HG03469 (cell line): Measurements from ENCODE around the gene CDH23.

Experiments
- ATAC-seq: cut with Tn5 transposase; IDR thresholded peaks from one replicate; pipeline ENCODE4 v1.9.1; 2021; ENCODE audit warnings: mild to moderate bottlenecking, moderate library complexity, moderate number of reproducible peaks; ENCODE audit not compliant: unreplicated experiment

Gene CDH23

DNA sequence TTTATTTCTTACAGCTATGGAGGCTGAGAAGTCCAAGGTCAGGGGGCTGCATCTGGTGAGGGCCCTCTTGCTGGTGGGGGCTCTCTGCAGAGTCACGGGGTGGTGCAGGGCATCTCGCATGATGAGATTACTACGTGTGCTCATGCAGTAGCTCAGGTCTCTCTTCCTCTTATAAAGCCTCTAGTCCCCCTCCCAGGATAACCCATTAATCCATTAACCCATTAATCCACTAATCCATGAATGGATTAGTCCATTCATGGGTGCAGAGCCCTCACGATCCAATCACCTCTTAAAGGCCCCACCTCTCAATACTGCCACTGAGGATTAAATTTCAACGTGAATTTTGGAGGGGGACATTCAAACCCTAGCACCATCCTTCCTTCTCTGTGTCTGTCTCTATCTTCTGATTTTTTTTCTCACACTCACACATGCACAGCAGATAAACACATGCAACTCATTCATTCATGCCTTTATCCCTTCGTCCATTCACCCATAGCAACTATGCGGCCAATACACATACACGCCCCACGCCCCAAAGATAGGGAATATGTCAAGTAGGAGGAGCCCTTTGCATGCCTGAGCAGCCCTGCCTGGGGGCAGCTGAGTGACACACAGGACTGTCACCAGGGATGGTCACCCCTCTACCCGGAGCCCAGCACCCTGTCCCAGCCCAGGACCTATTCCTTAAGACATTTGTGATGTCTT lies 236.3 kb downstream of the CDH23 start:
- ATAC-seq: no peak

DNA sequence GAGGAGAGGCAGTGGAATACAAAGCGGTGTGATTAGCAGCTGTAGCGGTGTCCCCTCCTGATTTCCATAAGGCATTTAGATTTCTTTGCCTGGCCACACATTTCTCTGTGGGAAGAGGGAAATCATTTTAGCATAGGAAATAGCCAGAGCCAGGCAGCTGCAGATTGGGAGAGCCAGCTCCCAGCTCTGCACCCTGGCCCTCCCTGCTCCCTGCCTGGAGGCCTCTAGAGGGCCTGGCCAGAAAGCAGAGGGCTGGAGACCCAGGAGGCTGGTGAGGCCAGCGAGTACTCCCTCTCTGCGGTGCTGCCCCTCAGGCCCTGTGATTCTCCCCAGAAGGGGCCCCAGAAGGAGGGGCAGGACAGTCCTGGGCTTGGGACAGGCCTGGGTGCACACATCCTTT lies 237.2 kb downstream of the CDH23 start:
- no peak for ATAC-seq

DNA sequence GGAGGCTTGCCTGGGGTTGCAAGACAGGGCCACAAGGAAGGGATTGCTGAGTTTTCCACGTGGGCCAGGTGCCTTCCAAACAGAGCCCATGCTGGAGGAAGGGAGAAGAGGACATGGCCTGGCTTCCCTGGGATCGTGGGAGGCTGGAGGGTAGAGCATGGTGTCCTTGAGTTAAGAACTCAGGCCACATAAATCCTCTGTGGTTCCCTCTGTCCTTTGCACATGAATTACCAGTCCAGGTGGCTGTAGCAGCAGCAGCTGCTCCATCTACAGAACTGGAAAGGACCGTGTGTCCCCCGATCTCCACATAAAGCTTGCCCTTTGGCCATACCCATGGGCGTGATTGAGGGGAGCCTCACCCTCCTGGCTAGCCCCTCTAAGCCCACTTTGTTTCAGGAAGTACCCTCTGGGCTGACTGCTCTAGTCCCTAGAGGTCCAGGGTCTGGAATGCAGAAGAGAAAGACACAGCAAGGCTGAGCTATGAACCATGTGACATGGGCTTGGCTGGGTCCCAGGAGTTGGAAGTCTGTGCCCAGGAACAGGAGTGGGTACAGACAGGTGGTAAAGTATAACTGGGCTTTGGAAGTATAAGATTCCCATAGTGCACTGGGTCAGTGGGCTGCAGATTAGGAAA lies 237.9 kb downstream of the CDH23 start:
- ATAC-seq: no peak

DNA sequence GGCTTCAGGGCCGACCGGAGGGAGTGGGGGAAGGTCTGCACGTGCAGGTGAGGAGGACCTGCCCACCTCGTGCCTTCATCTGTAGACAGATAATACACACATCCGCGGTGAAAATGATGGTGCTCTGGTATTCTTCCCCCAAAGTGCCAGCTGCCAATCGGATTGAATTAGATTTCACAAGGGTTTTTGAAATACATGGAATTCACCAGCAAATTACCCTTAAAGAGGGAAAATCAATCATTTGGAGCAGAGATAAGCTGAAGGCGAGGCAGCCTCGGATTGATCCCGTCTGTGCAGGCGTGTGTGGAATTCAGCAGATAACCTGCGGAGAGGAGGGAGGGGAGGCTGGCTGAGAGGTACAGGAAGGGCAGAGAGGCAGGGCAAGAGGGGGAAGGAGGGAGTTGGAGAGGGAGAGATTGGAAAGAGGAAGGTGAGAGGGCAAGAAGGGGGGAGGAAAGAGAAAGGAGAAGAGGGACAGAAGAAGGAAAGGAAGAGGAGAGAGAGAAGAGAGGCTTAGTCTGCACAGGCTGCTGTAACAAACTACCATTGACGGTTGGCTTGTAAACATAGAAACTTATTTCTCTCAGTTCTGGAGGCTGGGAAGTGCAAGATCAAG lies 238.6 kb downstream of the CDH23 start:
- ATAC-seq: no peak

DNA sequence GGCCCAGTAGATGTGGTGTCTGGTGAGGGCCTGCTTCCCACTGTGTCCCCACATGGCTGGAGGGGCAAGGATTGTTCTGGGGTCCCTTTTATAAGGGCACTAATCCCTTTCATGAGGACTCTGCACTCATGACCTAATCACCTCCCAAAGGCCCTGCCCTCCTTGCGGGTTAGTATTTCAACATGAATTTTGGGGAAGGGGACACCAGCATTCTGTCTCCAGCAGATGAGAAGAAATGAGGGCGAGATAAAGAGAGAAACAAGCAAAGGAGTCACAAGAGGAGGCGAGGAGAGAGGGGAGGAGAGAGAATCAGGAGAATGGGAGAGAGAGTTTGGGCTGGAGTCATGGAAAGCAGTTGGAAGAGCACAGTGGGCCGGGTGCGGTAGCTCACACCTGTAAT lies 239.1 kb downstream of the CDH23 start:
- ATAC-seq: no peak

DNA sequence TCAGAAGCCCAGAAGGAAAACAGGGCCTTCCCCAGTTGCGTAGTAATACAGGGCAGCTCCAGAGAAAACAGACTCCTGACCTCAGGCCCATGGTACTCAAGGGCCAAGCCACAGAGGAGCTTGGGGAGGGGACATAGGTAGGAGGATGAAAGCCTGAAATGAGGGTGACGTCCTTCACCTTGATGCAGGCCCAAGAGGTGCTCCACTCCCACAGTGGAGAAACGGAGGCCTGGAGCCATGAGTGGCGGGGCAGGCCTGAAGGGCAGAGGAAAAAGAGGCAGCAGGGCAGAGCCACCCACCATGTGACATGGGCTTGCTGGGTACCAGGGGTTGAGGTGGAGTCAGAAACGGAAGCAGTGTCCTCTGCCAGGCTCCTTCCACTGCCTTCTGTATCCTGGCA lies 239.9 kb downstream of the CDH23 start:
- ATAC-seq: no peak

DNA sequence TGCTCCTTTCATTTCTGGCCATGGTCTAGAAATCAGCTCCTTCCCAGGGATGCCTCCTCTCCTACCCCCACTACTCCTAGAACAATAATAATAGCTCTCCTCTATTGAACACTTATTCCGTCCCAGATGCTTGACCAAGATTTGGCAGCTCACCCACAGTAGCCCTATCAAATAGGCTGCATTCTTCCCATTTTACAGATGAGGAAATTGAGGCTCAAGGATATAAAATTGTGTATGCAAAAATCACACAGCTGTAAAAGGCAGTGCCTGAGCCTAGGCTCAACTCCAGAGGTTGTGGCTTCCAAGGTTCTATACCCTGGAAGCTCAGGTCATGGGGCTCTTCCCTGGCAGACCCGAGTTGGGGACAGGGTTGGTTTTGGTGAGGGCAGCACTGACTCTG lies 240.6 kb downstream of the CDH23 start:
- no peak for ATAC-seq

DNA sequence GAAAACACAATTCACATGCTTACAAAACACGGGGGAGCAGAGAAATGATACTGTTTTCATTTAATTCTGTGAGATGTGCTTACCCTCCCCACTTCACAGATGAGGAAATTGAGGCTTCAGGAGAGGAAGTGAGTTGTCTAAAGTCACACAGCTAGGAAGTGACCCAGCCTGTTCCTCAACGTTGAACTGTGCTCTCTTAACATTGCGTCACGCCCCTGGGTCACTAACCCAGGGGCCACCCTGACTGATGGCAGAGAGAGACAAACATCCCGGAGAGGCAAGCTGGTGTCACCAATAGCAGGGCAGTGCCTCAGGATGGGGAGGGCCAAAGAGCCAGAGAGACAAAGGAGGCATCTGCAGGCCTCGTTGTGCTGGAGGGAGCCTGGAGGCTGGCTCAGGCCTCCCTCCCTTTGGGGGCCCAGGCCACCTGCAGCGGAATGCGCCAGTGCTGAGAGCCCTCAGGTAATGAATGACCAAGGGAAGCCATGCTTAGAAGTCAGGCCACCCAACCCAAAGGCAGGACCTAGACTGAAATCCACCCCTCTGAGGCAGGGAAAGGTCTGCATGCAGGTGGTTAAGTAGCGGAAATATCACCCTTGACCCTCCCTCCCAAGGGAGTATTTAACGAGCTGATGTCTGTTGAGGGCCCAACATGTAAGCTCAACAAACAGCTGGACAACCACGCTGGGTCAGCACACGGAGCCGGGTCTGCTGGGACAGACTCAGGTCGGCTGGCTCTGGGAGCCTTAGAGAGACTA lies 241.5 kb downstream of the CDH23 start:
- no peak for ATAC-seq

DNA sequence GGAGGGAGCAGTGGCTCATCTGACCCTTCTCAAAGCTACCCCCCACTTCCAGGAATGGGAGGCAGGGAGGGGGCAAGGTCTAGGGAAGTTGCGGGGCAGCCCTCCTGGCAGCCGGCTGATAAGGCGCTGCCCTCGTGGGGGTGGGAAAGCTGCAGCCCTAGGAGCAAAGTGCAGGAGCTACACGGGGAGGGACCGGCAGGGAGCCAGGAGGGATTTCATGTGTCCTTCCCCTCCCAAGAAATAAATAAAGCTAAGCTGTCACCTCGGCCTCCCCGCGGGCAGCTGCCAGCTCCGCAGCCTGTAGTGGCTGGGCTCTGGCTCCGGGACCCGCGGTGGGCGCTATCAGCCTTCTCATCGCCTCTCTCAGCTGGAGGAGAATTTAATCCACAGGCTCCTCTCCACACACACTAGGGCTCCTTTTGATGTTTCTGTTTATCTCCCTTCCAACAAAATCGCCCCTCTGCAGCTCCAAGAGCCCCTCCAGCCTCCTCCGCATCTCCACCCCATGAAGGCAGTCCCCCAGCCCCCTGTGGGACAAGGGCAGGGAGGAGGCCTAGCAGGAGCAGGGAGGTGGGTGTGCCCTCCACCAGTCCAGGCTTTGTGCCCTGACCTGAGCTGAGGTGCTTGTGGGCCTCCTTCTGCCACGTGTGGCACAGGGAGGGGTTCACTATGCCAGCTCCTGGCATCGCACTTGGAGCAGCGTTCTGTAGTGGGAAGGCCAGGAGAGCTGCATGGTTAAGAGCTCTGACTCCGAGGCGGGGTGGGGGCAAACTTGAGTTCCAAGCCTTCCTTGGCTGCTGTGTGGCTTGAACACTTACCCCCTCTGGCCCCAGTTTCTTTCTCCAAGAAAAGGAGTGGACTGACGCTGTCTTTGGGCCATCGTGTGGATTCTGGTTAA lies 242.4 kb downstream of the CDH23 start:
- ATAC-seq: no peak

DNA sequence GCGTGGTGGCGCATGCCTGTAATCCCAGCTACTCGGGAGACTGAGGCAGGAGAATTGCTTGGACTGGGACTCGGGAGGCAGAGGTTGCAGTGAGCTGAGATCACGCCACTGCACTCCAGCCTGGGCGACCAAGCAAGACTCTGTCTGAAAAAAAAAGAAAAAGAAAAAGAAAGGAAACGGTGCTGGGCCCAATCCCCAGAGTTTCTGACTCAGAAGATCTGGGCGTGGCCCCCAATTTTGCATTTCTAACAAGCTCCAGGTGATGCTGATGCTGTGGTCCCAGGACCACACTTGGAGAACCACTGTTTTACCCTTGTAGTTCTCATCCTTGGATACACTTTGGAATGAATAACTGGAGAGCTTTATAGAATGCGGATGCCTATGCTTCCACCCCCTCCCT lies 243.9 kb downstream of the CDH23 start:
- ATAC-seq: no peak

DNA sequence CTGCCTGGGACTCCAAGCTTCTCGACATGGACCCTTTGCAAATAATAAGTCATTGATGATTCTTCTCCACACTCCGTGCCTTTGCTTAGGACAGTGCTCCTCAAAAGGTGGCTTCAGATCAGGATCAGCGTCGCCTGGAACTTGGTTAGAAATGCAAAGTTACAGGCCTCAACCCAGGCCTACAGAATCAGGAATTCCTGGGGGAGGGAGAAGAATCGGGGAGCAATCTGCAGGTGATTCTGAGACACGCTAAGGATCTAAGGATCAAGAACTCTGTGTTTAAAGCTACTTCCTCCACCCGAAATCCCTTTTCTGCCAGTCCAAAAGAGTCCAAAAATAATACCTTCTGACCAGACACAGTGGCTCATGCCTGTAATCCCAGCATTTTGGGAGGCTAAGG lies 244.7 kb downstream of the CDH23 start:
- no peak for ATAC-seq

DNA sequence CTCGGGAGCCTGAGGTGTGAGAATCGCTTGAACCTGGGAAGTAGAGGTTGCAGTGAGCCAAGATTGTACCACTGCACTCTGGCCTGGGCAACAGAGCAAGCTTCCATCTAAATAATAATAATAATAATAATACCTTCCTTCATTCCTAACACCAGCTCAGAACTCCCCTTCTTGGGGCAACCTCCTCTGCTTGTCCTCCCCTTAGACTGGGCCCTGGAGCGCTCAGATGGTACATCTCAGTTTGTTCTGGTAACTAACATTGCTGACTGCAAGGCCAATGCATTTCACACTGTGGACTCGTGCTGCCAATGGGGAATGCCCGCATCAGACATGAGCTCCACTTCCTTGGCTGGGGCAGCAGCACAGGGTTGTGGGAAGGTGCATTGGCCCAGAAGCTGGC lies 245.3 kb downstream of the CDH23 start:
- no peak for ATAC-seq

DNA sequence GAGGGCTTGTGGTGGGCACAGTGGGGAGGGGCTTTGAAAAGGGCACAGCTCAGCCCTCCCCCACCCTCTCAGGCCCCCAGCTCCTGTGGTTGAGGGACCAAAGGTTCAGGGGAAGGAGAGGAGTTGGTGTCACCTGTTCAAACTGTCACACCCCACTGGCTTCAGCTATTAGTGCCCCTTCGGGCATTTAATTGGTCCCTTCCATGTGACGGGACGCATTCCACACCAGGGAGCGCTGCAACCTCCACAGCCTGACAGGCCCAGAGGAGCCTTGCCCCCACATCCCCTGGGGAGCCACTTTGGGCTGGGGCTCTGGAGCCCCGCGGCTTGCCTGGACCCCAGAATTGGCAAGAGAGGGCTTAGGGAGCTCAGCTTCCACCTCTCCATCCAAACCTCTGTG lies 247.2 kb downstream of the CDH23 start:
- no peak for ATAC-seq

DNA sequence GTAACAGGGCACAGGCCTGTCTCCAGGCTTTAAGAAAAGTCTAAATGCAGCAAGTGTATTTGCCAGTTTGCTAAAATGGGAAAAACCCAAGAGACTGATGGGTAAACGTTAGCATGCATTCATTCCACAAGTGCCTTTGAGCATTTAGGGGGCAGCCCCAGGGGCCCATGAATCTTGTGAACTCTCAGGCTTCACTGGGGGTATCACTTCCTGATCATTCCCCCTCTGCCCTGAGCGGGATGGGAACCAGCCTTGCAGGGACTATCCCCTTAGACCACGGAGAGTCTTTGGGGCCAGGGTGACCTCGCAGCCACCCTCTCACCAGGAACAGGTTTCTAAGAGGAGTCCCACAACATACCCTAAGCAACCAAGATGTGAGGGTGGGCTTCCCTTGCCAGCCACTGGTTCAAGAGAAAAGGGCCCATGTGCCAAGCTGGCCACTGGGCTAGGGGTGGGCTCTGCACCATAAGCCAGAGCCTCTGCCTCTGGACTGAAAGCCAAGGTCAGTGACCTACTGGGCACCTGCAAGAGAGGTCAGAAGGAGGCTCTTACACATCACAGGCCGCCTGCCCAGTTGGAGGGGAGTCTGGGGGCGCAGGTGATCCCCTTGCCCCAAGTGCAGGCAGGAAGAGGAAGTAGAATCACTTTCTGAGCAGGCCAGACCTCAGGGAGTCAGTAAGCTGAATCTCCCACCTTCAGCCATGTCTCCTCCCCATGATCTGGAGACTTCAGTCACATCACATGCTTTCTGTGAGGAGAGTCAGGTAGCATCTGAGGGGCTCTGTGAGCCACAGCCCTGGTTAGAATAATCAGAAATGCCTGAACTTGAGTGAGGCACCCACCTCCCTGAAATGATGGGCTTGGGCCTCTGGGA lies 247.8 kb downstream of the CDH23 start:
- ATAC-seq: no peak

DNA sequence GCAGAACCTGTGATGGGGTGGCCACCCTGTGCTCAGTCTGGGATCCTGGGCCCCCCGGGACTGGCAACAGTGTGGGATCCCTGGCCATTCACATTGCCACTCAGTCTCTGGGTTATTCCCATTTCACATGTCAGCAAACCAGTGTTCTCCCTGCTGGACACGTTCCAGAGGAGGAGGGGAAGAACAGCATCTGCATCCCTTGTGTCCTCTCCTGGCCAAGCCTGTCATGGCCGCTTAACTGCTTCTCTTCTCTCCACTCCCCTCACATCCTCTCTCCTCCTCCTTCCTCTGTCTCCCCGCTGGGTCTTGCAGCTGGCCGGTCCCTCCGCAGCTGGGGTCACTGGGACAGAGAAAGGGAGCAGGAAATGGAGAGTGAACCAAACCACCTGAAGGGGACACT lies 248.5 kb downstream of the CDH23 start:
- no peak for ATAC-seq

DNA sequence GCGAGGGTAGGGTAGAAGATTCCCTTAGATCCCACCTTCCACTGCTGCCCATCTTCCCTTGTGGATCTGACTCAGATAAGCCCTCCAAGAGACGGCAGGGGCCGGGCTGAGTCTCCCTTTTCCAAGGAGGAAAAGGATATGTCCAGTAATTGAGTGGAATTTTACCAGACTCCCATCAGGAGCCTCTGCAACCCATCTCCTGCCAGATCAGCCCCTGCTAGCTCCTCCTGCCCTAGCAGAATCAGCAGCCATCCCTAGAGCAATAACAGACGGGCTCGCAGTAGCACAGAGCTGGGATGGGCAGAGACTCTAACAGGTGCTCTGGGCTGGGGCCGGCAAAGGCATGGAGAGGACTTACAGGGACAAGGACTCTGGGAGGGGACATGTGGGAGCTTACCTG lies 249.3 kb downstream of the CDH23 start:
- no peak for ATAC-seq

DNA sequence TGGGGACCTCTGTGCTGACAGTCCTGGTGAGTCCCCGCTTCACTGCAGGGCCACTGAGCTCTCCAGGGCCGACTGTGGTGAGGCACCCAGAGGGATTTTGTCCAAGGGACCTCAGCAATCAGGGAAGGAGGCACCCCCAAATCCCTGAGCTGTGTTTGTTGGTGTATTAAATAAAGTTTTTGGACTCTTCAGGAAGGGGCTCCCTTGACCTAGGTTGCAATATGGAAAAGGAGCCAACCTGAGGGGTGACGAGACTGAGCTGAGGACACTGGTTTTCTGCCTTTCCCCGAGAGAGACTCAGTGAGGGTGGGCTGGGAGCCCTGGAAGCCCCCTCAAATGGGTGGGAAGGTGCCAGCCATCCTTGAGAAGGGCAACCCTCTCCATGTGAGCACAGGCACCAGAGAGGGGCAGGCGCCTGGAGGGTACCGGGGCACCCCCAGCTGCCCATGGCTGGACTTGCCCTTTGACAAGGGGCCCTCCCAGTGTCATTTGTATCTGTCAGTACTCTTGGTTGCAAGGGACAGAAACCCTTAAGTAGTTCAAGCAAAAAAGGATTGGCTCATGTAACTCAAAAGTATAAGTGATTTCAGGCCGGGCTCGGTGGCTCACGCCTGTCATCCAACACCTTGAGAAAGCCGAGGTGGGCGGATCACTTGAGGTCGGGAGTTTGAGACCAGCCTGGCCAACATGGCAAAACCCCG lies 250.0 kb downstream of the CDH23 start:
- ATAC-seq: no peak

DNA sequence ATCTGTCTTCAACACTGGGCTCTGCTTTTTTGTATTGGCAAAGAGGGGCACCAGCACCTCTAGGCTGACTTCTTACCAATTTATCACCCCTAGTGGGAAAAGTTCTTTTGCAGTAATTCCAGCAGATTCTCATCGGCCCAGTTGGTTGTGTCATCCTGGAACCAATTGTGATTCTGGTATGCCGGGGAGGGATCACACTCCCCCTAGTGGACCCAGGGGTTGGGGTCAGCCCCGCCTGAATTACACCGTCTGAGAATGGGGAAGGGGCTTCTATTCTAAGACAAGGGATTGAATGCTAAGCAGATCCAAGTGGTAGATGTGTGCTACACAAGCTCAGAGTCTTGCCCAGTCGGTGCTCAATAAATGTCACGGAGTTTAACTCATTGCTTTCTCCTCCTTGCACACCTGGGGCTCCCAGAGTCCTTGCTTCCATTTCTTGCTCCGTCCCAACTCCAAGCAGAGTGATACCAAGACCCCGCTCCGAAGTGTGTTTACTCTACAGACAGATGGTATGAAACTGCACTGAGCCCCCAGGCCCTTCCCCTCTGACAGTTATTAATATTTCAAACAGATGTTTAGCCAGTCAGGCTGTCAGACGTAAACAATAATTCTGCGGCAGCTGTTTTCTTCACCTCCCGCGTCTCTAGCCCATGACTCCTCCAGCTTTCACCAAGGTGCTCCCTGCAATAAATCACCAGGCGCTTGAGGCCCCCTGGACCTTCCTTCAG lies 251.0 kb downstream of the CDH23 start:
- no peak for ATAC-seq
